WTC11 (cell line): Measurements from ENCODE around the gene M6PR. TPM values are rescaled to one million over a fixed set of nuclear protein-coding genes. Genes with fewer than 3 reads are reported as not detected.

Experiments used
- ATAC-seq: fragments of 200-7000 bp; cut with Tn5 transposase; 2 replicates; pipeline ENCODE4 v1.10.0; 2021; ENCODE audit warnings: mild to moderate bottlenecking, moderate library complexity
- CTCF ChIA-PET: fragments of 300-600 bp; sonication (Branson Sonifier 250); formaldehyde crosslinking; loops from one replicate; lab custom pipeline; 2021; ENCODE audit warnings: antibody characterized with exemption; lab: Charles Lee
- POLR2A ChIA-PET: fragments of 350-600 bp; sonication (Branson Sonifier 250); formaldehyde crosslinking; loops from one replicate; lab custom pipeline; 2021; ENCODE audit warnings: antibody characterized with exemption; lab: Charles Lee
- DNase-seq: peaks from one replicate; pipeline ENCODE4 v3.0.0; 2021; ENCODE audit warnings: low spot score
- H3K27ac Mint-ChIP-seq: 2 replicates; pipeline ENCODE4 v1.8.0; 2021; ENCODE audit warnings: mixed read lengths
- H3K27me3 Mint-ChIP-seq: 2 replicates; pipeline ENCODE4 v1.8.0; 2021; ENCODE audit warnings: low read depth, mild to moderate bottlenecking, moderate library complexity, mixed read lengths
- H3K36me3 Mint-ChIP-seq: 2 replicates; pipeline ENCODE4 v1.8.0; 2021; ENCODE audit warnings: mixed read lengths
- H3K4me1 Mint-ChIP-seq: 2 replicates; pipeline ENCODE4 v1.8.0; 2022; ENCODE audit warnings: mixed read lengths
- H3K4me3 Mint-ChIP-seq: 2 replicates; pipeline ENCODE4 v1.8.0; 2021; ENCODE audit warnings: mild to moderate bottlenecking, moderate library complexity, mixed read lengths
- H3K9me3 Mint-ChIP-seq: 2 replicates; pipeline ENCODE4 v1.8.0; 2021; ENCODE audit warnings: mixed read lengths
- ATF1 ChIP-seq: sonication (generic); formaldehyde crosslinking; IDR thresholded peaks from 2 replicates; pipeline ENCODE4 v1.8.1; 2023; ENCODE audit warnings: mild to moderate bottlenecking, moderate library complexity, missing genetic modification reagents
- E2F4 ChIP-seq: sonication (generic); formaldehyde crosslinking; IDR thresholded peaks from 2 replicates; pipeline ENCODE4 v1.8.1; 2022; ENCODE audit warnings: low read depth, mild to moderate bottlenecking, moderate library complexity, missing genetic modification reagents, borderline replicate concordance
- E2F5 ChIP-seq: sonication (generic); formaldehyde crosslinking; IDR thresholded peaks from 2 replicates; pipeline ENCODE4 v1.8.1; 2022; ENCODE audit warnings: mild to moderate bottlenecking, moderate library complexity, missing genetic modification reagents
- ESRRA ChIP-seq: sonication (generic); formaldehyde crosslinking; IDR thresholded peaks from 2 replicates; pipeline ENCODE4 v1.8.1; 2022; ENCODE audit warnings: mild to moderate bottlenecking, missing genetic modification reagents, borderline replicate concordance
- GABPB1 ChIP-seq: sonication (generic); formaldehyde crosslinking; IDR thresholded peaks from 2 replicates; pipeline ENCODE4 v1.8.1; 2023; ENCODE audit warnings: mild to moderate bottlenecking, missing genetic modification reagents
- GRHL2 ChIP-seq: fragments of 250-450 bp; sonication (Bioruptor Pico); IDR thresholded peaks from 2 replicates; pipeline ENCODE4 v1.8.0; 2022; ENCODE audit warnings: mild to moderate bottlenecking, moderate library complexity; ENCODE audit not compliant: insufficient replicate concordance, severe bottlenecking
- GTF2I ChIP-seq: fragments of 250-450 bp; sonication (Bioruptor Pico); conservative IDR thresholded peaks from 2 replicates; pipeline ENCODE4 v1.4.0; 2021; ENCODE audit warnings: mild to moderate bottlenecking
- HMGA2 ChIP-seq: fragments of 250-450 bp; sonication (Bioruptor Pico); IDR thresholded peaks from 2 replicates; pipeline ENCODE4 v1.4.0; 2021; ENCODE audit warnings: mild to moderate bottlenecking, moderate library complexity
- JUN ChIP-seq: sonication (generic); formaldehyde crosslinking; IDR thresholded peaks from 2 replicates; pipeline ENCODE4 v1.8.0; 2023; ENCODE audit warnings: mild to moderate bottlenecking, missing genetic modification reagents
- MXD4 ChIP-seq: fragments of 250-450 bp; sonication (Bioruptor Pico); IDR thresholded peaks from 2 replicates; pipeline ENCODE4 v1.8.0; 2021; ENCODE audit warnings: mild to moderate bottlenecking, moderate library complexity, borderline replicate concordance
- MYBL2 ChIP-seq: sonication (generic); formaldehyde crosslinking; IDR thresholded peaks from 2 replicates; pipeline ENCODE4 v1.8.1; 2023; ENCODE audit warnings: mild to moderate bottlenecking, moderate library complexity, missing genetic modification reagents
- SMAD4 ChIP-seq: sonication (generic); formaldehyde crosslinking; IDR thresholded peaks from 2 replicates; pipeline ENCODE4 v1.8.0; 2022; ENCODE audit warnings: mild to moderate bottlenecking, missing genetic modification reagents
- SP1 ChIP-seq: sonication (generic); formaldehyde crosslinking; conservative IDR thresholded peaks from 2 replicates; pipeline ENCODE4 v1.8.1; 2022; ENCODE audit warnings: missing genetic modification reagents
- TEAD1 ChIP-seq: sonication (generic); formaldehyde crosslinking; IDR thresholded peaks from 2 replicates; pipeline ENCODE4 v1.8.0; 2022; ENCODE audit warnings: mild to moderate bottlenecking, missing genetic modification reagents
- TP53 ChIP-seq: sonication (generic); formaldehyde crosslinking; IDR thresholded peaks from 2 replicates; pipeline ENCODE4 v1.8.1; 2023; ENCODE audit warnings: mild to moderate bottlenecking, missing genetic modification reagents
- ZMAT4 ChIP-seq: fragments of 250-450 bp; sonication (Bioruptor Pico); IDR thresholded peaks from 2 replicates; pipeline ENCODE4 v1.9.0; 2021; ENCODE audit warnings: mild to moderate bottlenecking
- ZNF121 ChIP-seq: sonication (generic); formaldehyde crosslinking; IDR thresholded peaks from 2 replicates; pipeline ENCODE4 v1.8.0; 2023; ENCODE audit warnings: missing genetic modification reagents
- ZNF263 ChIP-seq: sonication (generic); formaldehyde crosslinking; IDR thresholded peaks from 2 replicates; pipeline ENCODE4 v1.8.1; 2022; ENCODE audit warnings: low read depth, mild to moderate bottlenecking, moderate library complexity, missing genetic modification reagents
- ZNF512 ChIP-seq: sonication (generic); formaldehyde crosslinking; IDR thresholded peaks from 2 replicates; pipeline ENCODE4 v1.8.1; 2022; ENCODE audit warnings: missing genetic modification reagents, borderline replicate concordance
- ZNF671 ChIP-seq: fragments of 250-450 bp; sonication (Bioruptor Pico); IDR thresholded peaks from 2 replicates; pipeline ENCODE4 v1.8.0; 2021; ENCODE audit warnings: mild to moderate bottlenecking
- total RNA-seq: library from RNA; stranded (reverse); gene quantifications from 3 replicates; pipeline ENCODE4 v1.2.3, GENCODE V29; 2021
- TF ChIP-seq, protein P1 (sequence below): sonication (generic); formaldehyde crosslinking; IDR thresholded peaks from 2 replicates; pipeline ENCODE4 v1.8.1; 2023; ENCODE audit warnings: mild to moderate bottlenecking, missing genetic modification reagents
- TF ChIP-seq, protein P2 (sequence below): fragments of 250-450 bp; sonication (Bioruptor Pico); IDR thresholded peaks from 2 replicates; pipeline ENCODE4 v2.1.2; 2022; ENCODE audit warnings: mild to moderate bottlenecking, moderate library complexity
- TF ChIP-seq, protein P3 (sequence below): sonication (generic); formaldehyde crosslinking; IDR thresholded peaks from 2 replicates; pipeline ENCODE4 v1.8.0; 2022; ENCODE audit warnings: mild to moderate bottlenecking, missing genetic modification reagents
- TF ChIP-seq, protein P4 (sequence below): sonication (generic); formaldehyde crosslinking; IDR thresholded peaks from 2 replicates; pipeline ENCODE4 v1.8.1; 2023; ENCODE audit warnings: mild to moderate bottlenecking, missing genetic modification reagents, moderate library complexity
- TF ChIP-seq, protein P5 (sequence below): sonication (generic); formaldehyde crosslinking; IDR thresholded peaks from 2 replicates; pipeline ENCODE4 v1.8.0; 2022; ENCODE audit warnings: missing genetic modification reagents

M6PR gene
- total RNA-seq, 1 experiment from 2014 or later = 139 TPM

DNA sequence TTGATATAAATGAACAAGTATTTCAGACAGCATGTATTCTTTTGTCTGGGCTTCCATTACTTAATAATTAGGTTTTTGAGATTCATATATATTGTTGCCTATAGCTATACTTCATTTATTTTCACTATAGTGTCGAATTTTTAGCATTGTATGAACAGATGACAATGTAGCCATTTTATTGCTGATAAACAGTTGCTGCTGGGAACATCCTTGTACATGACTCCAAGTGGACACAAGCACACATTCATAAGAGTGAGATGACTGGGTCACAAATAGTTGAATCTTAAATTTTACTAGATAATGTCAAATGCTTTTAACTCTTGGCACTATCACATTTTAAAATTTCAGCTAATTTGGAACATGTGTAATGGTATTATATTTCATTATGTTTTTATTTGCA lies 54.5 kb downstream of the M6PR start:
- TF ChIP-seq, protein P1, sequence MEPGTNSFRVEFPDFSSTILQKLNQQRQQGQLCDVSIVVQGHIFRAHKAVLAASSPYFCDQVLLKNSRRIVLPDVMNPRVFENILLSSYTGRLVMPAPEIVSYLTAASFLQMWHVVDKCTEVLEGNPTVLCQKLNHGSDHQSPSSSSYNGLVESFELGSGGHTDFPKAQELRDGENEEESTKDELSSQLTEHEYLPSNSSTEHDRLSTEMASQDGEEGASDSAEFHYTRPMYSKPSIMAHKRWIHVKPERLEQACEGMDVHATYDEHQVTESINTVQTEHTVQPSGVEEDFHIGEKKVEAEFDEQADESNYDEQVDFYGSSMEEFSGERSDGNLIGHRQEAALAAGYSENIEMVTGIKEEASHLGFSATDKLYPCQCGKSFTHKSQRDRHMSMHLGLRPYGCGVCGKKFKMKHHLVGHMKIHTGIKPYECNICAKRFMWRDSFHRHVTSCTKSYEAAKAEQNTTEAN (CRISPR knock-in tag) = no peak
- TF ChIP-seq ZNF121 = no peak
- no peak for TF ChIP-seq E2F5
- TF ChIP-seq ZMAT4 = no peak
- TF ChIP-seq GABPB1 (CRISPR knock-in tag) = no peak
- no peak for TF ChIP-seq HMGA2 (CRISPR knock-in tag)
- no peak for TF ChIP-seq MYBL2 (CRISPR knock-in tag)
- no peak for TF ChIP-seq E2F4 (CRISPR knock-in tag)
- TF ChIP-seq, protein P2, sequence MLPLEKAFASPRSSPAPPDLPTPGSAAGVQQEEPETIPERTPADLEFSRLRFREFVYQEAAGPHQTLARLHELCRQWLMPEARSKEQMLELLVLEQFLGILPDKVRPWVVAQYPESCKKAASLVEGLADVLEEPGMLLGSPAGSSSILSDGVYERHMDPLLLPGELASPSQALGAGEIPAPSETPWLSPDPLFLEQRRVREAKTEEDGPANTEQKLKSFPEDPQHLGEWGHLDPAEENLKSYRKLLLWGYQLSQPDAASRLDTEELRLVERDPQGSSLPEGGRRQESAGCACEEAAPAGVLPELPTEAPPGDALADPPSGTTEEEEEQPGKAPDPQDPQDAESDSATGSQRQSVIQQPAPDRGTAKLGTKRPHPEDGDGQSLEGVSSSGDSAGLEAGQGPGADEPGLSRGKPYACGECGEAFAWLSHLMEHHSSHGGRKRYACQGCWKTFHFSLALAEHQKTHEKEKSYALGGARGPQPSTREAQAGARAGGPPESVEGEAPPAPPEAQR = no peak
- TF ChIP-seq SP1 (CRISPR knock-in tag) = no peak
- TF ChIP-seq SMAD4 (CRISPR knock-in tag) = no peak
- TF ChIP-seq ATF1 (CRISPR knock-in tag) = no peak
- TF ChIP-seq TEAD1 = no peak
- no peak for TF ChIP-seq MXD4 (CRISPR knock-in tag)
- TF ChIP-seq, protein P3, sequence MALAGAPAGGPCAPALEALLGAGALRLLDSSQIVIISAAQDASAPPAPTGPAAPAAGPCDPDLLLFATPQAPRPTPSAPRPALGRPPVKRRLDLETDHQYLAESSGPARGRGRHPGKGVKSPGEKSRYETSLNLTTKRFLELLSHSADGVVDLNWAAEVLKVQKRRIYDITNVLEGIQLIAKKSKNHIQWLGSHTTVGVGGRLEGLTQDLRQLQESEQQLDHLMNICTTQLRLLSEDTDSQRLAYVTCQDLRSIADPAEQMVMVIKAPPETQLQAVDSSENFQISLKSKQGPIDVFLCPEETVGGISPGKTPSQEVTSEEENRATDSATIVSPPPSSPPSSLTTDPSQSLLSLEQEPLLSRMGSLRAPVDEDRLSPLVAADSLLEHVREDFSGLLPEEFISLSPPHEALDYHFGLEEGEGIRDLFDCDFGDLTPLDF (CRISPR knock-in tag) = no peak
- TF ChIP-seq ZNF263 (CRISPR knock-in tag) = no peak
- TF ChIP-seq GTF2I (CRISPR knock-in tag) = no peak
- TF ChIP-seq, protein P4, sequence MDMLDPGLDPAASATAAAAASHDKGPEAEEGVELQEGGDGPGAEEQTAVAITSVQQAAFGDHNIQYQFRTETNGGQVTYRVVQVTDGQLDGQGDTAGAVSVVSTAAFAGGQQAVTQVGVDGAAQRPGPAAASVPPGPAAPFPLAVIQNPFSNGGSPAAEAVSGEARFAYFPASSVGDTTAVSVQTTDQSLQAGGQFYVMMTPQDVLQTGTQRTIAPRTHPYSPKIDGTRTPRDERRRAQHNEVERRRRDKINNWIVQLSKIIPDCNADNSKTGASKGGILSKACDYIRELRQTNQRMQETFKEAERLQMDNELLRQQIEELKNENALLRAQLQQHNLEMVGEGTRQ (CRISPR knock-in tag) = no peak
- no peak for TF ChIP-seq JUN (CRISPR knock-in tag)
- Mint-ChIP-seq H3K4me1 (peaks cover 14% of the 10 kb centered on the region), H3K27me3 (no peaks in the 10 kb centered on the region), H3K4me3 (no peak overlapping the region), H3K27ac (no peak overlapping the region), H3K36me3 (peaks cover 27% of the 10 kb centered on the region), H3K9me3 (peaks cover 26% of the 10 kb centered on the region)
- CTCF ChIA-PET = no interaction called here
- ATAC-seq (no peak), DNase-seq (no peak)
- POLR2A ChIA-PET = no interaction called here

DNA sequence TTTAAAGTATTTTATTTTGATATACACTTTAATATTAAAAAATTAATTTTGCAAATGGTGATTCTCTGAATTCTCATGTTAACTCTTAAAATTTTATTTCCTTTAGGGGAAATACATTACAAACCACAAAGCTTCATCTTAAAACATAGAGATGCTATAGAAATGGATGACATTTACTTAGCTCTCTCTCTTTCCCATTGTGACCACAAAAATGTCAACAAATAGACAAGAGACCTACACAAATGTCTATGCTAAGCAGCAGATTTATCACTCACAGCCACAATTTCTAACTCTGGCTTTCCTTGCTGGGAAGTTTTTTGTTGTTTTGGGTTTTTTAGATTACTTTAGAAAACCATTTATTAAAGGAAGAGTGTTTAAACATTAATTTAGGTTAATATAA lies 55.1 kb downstream of the M6PR start:
- CTCF ChIA-PET = interaction anchor here (1.1 kb wide), 1 partner anchor 34 kb away, joined by 3 read pairs; no protein-coding TSS in a partner anchor
- TF ChIP-seq GRHL2 = no peak
- no peak for TF ChIP-seq SMAD4 (CRISPR knock-in tag)
- no peak for TF ChIP-seq GTF2I (CRISPR knock-in tag)
- TF ChIP-seq, protein P5, sequence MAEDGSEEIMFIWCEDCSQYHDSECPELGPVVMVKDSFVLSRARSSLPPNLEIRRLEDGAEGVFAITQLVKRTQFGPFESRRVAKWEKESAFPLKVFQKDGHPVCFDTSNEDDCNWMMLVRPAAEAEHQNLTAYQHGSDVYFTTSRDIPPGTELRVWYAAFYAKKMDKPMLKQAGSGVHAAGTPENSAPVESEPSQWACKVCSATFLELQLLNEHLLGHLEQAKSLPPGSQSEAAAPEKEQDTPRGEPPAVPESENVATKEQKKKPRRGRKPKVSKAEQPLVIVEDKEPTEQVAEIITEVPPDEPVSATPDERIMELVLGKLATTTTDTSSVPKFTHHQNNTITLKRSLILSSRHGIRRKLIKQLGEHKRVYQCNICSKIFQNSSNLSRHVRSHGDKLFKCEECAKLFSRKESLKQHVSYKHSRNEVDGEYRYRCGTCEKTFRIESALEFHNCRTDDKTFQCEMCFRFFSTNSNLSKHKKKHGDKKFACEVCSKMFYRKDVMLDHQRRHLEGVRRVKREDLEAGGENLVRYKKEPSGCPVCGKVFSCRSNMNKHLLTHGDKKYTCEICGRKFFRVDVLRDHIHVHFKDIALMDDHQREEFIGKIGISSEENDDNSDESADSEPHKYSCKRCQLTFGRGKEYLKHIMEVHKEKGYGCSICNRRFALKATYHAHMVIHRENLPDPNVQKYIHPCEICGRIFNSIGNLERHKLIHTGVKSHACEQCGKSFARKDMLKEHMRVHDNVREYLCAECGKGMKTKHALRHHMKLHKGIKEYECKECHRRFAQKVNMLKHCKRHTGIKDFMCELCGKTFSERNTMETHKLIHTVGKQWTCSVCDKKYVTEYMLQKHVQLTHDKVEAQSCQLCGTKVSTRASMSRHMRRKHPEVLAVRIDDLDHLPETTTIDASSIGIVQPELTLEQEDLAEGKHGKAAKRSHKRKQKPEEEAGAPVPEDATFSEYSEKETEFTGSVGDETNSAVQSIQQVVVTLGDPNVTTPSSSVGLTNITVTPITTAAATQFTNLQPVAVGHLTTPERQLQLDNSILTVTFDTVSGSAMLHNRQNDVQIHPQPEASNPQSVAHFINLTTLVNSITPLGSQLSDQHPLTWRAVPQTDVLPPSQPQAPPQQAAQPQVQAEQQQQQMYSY (CRISPR knock-in tag) = no peak
- TF ChIP-seq ZNF512 (CRISPR knock-in tag) = no peak
- TF ChIP-seq TP53 (CRISPR knock-in tag) = no peak
- TF ChIP-seq ESRRA (CRISPR knock-in tag) = no peak
- no peak for TF ChIP-seq ZNF671

More for the DNA sequence above, 55.1 kb downstream of the M6PR start:
- H3K27me3 Mint-ChIP-seq = no peaks in the 10 kb centered on the region
- peaks cover 23% of the 10 kb centered on the region for H3K36me3 Mint-ChIP-seq
- peaks cover 17% of the 10 kb centered on the region for H3K4me1 Mint-ChIP-seq
- DNase-seq = no peak
- no peak overlapping the region for H3K27ac Mint-ChIP-seq
- no peak for ATAC-seq
- no peak overlapping the region for H3K4me3 Mint-ChIP-seq
- H3K9me3 Mint-ChIP-seq = peaks cover 22% of the 10 kb centered on the region
- POLR2A ChIA-PET = no interaction called here
